Fibroblast of lung (primary cell): ENCODE results near the gene CDKN2A. TPM values are rescaled to one million over a fixed set of nuclear protein-coding genes. Genes with fewer than 3 reads are reported as not detected.

ENCODE experiments used
- DNase-seq, 2 donors: peaks; one replicate each; pipeline versions ENCODE4 v3.0.0 to v3.0.0-alpha.2; 2010; ENCODE audit warnings: low read depth in 2 of 2
- H2AFZ ChIP-seq: 2 replicates; pipeline ENCODE4 v1.5.1; 2012; ENCODE audit warnings: low read length, control low read depth, inconsistent platforms
- H3K27ac ChIP-seq: 2 replicates; pipeline ENCODE4 v1.5.1; 2011; ENCODE audit warnings: low read length, control low read depth; ENCODE audit not compliant: insufficient read depth
- H3K27me3 ChIP-seq: 2 replicates; pipeline ENCODE4 v1.5.1; 2011; ENCODE audit warnings: mild to moderate bottlenecking, low read length; ENCODE audit not compliant: control insufficient read depth, insufficient read depth
- H3K36me3 ChIP-seq: 2 replicates; pipeline ENCODE4 v1.5.1; 2011; ENCODE audit warnings: low read length; ENCODE audit not compliant: control insufficient read depth, insufficient read depth
- H3K4me1 ChIP-seq: 2 replicates; pipeline ENCODE4 v1.5.1; 2011; ENCODE audit warnings: low read length; ENCODE audit not compliant: control insufficient read depth, insufficient read depth; ENCODE audit errors: extremely low read depth
- H3K4me2 ChIP-seq: 2 replicates; pipeline ENCODE4 v1.5.1; 2011; ENCODE audit warnings: low read length, control low read depth; ENCODE audit not compliant: insufficient read depth; ENCODE audit errors: extremely low read depth
- H3K4me3 ChIP-seq, 4 experiments: fragments of 200-600 bp in 1 of 4; sonication (generic) in 1 of 4; replicated peaks in 1 of 4; 2 replicates each; pipeline ENCODE4 v1.5.1; 2011 to 2016; ENCODE audit warnings: low read length in 4 of 4, low read depth in 3 of 4, mild to moderate bottlenecking in 3 of 4, control low read depth in 2 of 4, inconsistent platforms in 1 of 4, mixed read lengths in 1 of 4; ENCODE audit not compliant: insufficient read depth in 1 of 4; ENCODE audit errors: control extremely low read depth in 1 of 4
- H3K79me2 ChIP-seq: 2 replicates; pipeline ENCODE4 v1.5.1; 2012; ENCODE audit warnings: mild to moderate bottlenecking, low read length, inconsistent platforms; ENCODE audit not compliant: control insufficient read depth, insufficient read depth
- H3K9ac ChIP-seq: 2 replicates; pipeline ENCODE4 v1.5.1; 2011; ENCODE audit warnings: mild to moderate bottlenecking, low read length, control low read depth; ENCODE audit not compliant: insufficient read depth
- H3K9me3 ChIP-seq: 2 replicates; pipeline ENCODE4 v1.5.1; 2012; ENCODE audit warnings: low read depth, low read length; ENCODE audit not compliant: control insufficient read depth, insufficient read depth
- H4K20me1 ChIP-seq: 2 replicates; pipeline ENCODE4 v1.5.1; 2011; ENCODE audit warnings: low read length; ENCODE audit not compliant: control insufficient read depth, insufficient read depth; ENCODE audit errors: extremely low read depth
- CTCF ChIP-seq, 2 donors: IDR thresholded peaks in 1 of 2; conservative IDR thresholded peaks in 1 of 2; 1 replicate in 1 of 2; 2 replicates in 1 of 2; pipeline ENCODE4 v1.5.1; 2011 to 2012; ENCODE audit warnings: low read length in 2 of 2, control low read depth in 1 of 2, inconsistent platforms in 1 of 2, low read depth in 1 of 2, mild to moderate bottlenecking in 1 of 2
- EZH2 ChIP-seq: IDR thresholded peaks from 2 replicates; pipeline ENCODE4 v1.5.1; 2012; ENCODE audit warnings: low read length, control low read depth, mild to moderate bottlenecking; ENCODE audit errors: missing control alignments
- polyA plus RNA-seq, 2 donors: library from polyadenylated mRNA; depleted of rRNA in 1 of 2; stranded (reverse) in 1 of 2; unstranded in 1 of 2; fragments of >200 nt; gene quantifications; 2 replicates each; pipeline ENCODE4 v1.2.1, GENCODE V29; 2011 to 2012; ENCODE audit warnings: missing spikeins in 1 of 2
- total RNA-seq: library from RNA; depleted of rRNA; stranded (reverse); fragments of >200 nt; gene quantifications from 2 replicates; pipeline ENCODE4 v1.2.1, GENCODE V29; 2014

The CDKN2A gene
- total and polyA plus RNA-seq, 2 donors (not counting 1 experiment from before 2014, with no cell fraction given), result 19.2 to 23.5 TPM

GRCh38 chr9:22008717-22009505, 14.7 kb upstream of the CDKN2A start, which contains the start of gene CDKN2B:
Gene CDKN2B, minus strand, starts transcription at chr9:22009305. Its CDS starts 352 bp downstream, at chr9:22008953.
- no peaks in the 10 kb centered on the region for H3K36me3 ChIP-seq
- peak within 1 kb of the TSS; percentile 72 for H3K4me2 ChIP-seq

GRCh38 chr9:22008384-22008716, 14.2 kb upstream of the CDKN2A start:
- Histone ChIP-seq H3K36me3 (no peaks in the 10 kb centered on the region), H3K4me3 (peak overlapping the region; percentile 80 to 97 (median 88)), H2AFZ (peak overlapping the region; percentile 36), H3K27me3 (no peaks in the 10 kb centered on the region), H3K4me2 (peak overlapping the region; percentile 26), H4K20me1 (no peaks in the 10 kb centered on the region), H3K9ac (peak overlapping the region; percentile 94), H3K27ac (peak overlapping the region; percentile 91), H3K4me1 (peaks cover 5% of the 10 kb centered on the region), H3K79me2 (peaks cover 26% of the 10 kb centered on the region), H3K9me3 (no peaks in the 10 kb centered on the region)
- DNase-seq, result no peak
- TF ChIP-seq CTCF (conservative IDR thresholded peaks at IDR 0.05 in 1 of 2, IDR thresholded peaks at IDR 0.05 in 1 of 2; ENCODE audit: low read depth in 1 of 2, low read length in 2 of 2), result no peak
- TF ChIP-seq EZH2, result no peak

More at GRCh38 chr9:22008717-22009505, 14.7 kb upstream of the CDKN2A start, which contains the start of gene CDKN2B:
- Histone ChIP-seq H2AFZ (peak within 1 kb of the TSS; percentile 72), H3K4me1 (peaks cover 5% of the 10 kb centered on the region), H3K9ac (peak within 1 kb of the TSS; percentile 94), H3K9me3 (no peaks in the 10 kb centered on the region), H3K4me3 (peak within 1 kb of the TSS; percentile 80 to 97 (median 88)), H3K27ac (peak within 1 kb of the TSS; percentile 91), H4K20me1 (no peaks in the 10 kb centered on the region), H3K27me3 (no peaks in the 10 kb centered on the region), H3K79me2 (peaks cover 26% of the 10 kb centered on the region)
- TF ChIP-seq EZH2 (no peak), CTCF (conservative IDR thresholded peaks at IDR 0.05 in 1 of 2, IDR thresholded peaks at IDR 0.05 in 1 of 2; ENCODE audit: low read depth in 1 of 2, low read length in 2 of 2) (peak; percentile 50 to 93)
- peak; percentile 94 to 96 for DNase-seq

- no peaks in the 10 kb centered on the region for H3K36me3 ChIP-seq
- H3K9ac ChIP-seq, result no peak overlapping the region
- H3K27ac ChIP-seq, result no peak overlapping the region
- no peak for TF ChIP-seq CTCF (conservative IDR thresholded peaks at IDR 0.05 in 1 of 2, IDR thresholded peaks at IDR 0.05 in 1 of 2; ENCODE audit: low read depth in 1 of 2, low read length in 2 of 2)
- no peak for TF ChIP-seq EZH2
- no peaks in the 10 kb centered on the region for H3K9me3 ChIP-seq
- no peaks in the 10 kb centered on the region for H3K27me3 ChIP-seq
- peak overlapping the region; percentile 7 for H2AFZ ChIP-seq
- peak overlapping the region; percentile 21 to 83 (median 38) for H3K4me3 ChIP-seq
- peak overlapping the region; percentile 81 for H3K4me2 ChIP-seq
- DNase-seq, result peak; percentile 38 to 62
- no peaks in the 10 kb centered on the region for H4K20me1 ChIP-seq
- peaks cover 28% of the 10 kb centered on the region for H3K79me2 ChIP-seq
- peaks cover 5% of the 10 kb centered on the region for H3K4me1 ChIP-seq
Measured at GRCh38 chr9:22005702-22006606, 11.8 kb upstream of the CDKN2A start.
